NCI-H82 treated with DMSO at 0.1 percent for 48 hours (cell line): ENCODE measurements around the gene NOSTRIN.
"Not testable (repeated sequence)": the region's sequence is repeated elsewhere in the genome, so short reads cannot be mapped to it uniquely, and the experiment has no call there.

Experiments
- DNase-seq: peaks from one replicate; lab custom pipeline; 2025; ENCODE audit not compliant: unreplicated experiment; lab: John Stamatoyannopoulos, UW

Gene NOSTRIN

DNA sequence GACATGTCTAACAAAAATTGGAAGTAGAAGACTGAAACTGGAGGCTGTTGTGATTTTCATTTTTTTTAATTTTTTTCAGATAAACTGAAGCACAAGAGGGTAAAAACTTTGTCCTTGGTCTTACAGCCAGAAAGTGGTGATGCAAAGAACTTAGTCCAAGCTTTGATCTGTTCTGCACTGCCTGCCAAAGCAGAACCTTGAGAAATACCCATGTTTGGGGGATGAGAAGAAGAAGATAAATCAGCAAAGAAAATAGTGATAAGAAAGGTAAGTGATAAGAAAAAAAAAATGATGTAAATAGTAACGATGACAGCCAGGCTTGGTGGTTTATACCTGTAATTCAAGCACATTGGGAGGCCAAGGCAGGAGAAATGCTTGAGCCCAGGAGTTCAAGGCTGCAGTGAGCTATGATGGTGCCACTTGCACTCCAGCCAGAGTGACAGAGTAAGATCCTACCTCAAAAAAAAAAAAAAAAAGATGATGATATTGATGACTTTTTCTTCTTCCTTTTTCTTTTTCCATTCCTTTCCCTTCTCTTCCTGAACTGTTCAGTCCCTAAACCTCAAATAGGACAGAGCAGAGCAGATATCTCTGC, 14.6 kb upstream of the NOSTRIN start:
- no peak for DNase-seq

DNA sequence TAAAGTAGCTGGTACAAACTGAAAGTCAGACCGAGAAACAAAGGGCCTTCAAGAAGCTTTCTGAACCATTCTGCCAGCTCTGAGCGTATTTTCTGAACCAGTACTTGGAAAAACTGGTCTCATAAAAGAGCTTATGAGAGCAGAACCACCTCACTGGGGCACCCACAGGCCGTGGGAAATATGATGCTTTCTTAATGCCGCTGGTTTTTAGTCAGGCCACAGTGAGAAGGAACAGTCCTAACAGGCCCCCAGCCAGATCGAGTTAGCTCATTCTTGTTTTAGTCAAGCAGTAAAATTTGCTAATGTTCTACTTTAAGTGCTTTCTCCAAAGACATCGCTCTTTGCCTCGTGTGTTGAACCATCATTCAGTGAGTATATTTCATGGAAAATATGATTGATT, 12.7 kb upstream of the NOSTRIN start:
- no peak for DNase-seq

DNA sequence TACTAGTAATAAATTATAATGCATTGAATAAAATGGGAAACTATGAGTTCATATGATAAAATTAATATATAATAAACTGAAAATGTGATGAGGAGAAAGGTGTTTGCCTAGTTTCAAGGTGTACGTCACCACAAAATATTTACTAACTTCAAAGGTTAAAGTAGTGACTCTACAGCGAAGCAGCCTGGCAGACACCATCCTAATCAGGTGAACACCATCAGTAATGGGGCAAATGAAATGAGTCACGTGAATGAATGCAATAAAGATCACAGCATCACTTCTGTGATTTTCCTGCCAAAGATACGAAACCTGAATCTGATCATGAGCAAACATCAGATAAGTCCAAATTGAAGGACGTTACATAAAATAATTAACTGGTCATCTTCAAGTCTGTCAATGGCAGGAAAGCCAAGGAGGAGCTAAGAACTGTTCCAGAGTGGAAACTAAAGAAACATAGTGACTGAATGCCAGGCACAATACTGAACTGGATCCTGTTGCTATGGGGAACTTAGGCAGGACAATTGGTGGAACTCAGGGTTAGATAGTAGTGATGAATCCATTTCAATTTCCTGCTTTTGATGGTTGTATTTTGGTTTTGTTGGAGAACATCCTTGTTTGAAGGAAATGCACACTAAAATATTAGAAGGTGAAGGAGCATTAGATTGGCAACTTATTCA, 12.1 kb upstream of the NOSTRIN start:
- no peak for DNase-seq

DNA sequence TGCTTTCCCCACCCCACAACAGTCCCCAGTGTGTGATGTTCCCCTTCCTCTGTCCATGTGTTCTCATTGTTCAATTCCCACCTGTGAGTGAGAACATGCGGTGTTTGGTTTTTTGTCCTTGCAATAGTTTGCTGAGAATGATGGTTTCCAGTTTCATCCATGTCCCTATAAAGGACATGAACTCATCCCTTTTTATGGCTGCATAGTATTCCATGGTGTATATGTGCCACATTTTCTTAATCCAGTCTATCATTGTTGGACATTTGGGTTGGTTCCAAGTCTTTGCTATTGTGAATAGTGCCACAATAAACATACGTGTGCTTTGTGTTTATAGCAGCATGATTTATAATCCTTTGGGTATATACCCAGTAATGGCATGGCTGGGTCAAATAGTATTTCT, 11.3 kb upstream of the NOSTRIN start:
- DNase-seq, result not testable (repeated sequence)

DNA sequence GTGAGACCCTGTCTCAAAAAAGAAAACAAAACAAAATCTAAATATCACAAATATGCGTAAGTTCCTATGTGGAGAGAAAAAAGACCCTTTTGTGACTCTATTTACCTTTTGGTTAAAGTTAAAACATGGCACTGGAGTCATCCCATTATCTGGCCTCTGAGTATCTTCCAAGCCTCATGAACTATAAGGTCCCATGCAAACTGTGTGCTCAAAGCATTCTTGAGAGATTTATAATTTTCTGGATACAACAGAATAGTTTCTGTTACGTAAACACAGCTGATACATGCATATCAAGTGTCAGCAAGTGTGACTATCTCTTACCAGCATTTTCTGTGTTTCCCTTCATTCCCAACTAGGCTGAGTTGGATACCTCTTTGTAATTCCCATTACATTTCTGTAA, 8.8 kb upstream of the NOSTRIN start:
- DNase-seq, result no peak

DNA sequence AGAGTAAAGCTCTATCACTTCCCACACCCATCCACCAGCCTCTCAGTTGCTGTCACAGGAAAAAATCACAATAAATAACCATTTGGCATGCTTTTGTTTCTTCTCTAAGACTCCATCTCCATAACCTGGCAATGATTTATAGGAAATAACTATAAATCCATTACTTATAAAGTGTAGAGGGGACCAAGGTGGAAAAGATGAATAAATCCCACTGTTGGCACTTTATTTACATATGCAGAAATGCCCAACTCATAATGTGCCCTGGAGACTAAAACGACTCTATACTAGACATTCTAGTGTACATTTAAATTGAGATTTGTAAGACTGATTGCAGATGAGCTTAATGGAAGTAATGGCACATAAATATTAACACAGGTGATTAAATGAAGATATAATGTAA, 7.5 kb upstream of the NOSTRIN start:
- no peak for DNase-seq

DNA sequence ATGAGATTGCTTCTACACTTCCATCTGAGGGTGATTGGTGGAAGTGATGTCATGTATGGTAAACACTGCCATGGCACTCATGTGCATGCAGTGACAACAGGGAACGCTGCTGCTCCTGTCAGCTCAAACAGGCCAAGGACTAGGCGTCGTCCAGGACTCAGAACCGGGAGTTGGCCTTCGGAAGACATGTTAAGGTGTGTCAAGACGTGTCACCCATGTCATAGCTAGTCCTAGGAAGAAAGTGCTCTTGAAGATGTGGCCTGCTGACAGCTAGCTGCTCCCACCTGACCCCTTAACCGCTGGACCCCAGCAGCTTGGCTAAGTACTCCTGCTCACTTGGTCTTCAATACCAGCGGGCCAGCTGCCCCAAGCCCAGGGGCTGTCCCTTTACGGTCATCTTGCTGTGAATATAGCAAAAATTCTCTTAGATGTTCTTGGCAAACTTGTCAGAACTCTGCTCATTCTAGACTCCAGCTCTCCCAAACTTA, 6.3 kb upstream of the NOSTRIN start:
- no peak for DNase-seq

DNA sequence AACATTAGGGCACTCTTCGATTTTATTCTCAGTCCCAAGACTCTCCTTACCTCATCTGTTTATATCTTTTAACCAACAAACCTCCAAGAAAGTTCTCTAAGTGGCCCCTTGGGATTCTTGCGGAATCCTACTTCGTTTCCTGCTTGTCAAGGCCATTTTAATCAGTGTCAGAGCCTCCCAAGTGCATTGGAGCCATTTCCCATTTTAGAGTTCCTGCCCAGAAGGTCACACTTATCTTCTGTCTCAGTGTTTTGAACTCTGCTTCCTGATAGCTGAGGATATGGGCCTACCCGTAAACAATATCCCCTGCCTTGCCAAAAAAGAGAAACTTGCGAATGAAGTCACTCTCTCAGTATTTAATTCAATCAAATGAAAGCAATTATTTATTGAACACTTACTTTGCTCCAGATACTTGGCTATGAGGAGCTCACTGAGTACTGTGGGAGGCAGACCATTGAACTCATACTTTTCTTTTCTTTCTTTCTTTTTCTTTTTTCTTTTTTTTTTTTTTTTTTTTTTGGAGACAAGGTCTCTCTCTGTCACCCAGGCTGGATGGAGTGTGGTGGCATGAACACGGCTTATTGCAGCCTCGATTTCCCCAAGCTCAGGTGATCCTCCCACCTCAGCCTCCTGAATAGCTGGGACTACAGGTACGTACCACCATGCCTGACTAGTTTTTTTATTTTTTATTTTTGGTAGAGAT, 5.7 kb upstream of the NOSTRIN start:
- DNase-seq, result no peak

DNA sequence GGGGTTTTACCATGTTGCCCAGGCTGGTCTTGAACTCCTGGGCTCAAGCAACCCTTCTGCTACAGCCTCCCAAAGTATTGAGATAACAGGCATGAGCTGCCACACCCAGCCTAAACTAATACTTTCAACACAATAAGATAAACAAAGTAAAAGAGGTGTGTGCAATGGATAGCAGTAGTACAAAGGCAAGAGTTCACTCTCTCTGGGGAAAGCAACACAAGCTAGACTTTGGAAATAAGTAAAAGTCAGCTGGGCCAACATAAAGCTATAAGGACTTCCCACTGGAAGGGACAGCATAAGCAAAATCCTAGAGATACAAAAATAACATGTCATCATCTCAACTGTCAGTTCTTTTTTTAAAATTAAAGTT, 5.2 kb upstream of the NOSTRIN start:
- no peak for DNase-seq

DNA sequence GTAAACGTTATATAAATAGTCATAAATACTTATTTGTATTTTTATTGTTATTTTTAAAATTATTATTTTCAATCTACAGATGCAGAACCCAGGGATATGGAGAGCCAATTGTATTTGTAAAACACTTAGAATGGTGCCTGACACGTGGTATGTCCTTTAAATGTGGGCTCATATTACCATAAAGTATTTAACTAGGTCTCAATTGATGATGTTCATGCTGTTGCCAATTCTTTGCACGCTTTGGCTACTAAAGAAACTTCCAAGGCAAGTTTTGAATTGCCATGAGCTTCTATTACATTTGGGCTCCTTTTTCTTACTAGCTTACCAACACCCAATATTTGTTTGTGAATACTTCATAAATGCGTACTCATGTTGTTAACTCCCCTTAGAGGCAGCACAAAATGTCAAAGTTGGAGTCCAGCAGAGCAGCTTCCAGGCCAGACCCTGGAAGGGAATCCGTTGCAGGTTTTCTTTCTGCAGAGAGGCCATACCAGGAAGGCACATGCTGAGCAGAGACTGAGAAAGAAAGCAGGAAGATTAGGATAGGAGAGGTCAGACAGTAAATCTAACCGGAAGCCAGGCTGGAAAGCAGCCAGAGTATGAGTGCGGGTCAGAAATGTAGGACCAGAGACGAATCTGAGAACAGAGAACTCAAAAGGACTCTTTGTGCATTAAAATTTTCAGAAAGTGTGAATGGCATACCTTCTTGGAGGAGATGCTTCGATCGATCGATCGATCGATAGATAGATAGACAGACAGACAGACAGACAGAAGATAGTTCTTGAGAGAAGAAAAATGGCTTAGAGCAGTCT, 4.2 kb upstream of the NOSTRIN start:
- DNase-seq, result no peak

DNA sequence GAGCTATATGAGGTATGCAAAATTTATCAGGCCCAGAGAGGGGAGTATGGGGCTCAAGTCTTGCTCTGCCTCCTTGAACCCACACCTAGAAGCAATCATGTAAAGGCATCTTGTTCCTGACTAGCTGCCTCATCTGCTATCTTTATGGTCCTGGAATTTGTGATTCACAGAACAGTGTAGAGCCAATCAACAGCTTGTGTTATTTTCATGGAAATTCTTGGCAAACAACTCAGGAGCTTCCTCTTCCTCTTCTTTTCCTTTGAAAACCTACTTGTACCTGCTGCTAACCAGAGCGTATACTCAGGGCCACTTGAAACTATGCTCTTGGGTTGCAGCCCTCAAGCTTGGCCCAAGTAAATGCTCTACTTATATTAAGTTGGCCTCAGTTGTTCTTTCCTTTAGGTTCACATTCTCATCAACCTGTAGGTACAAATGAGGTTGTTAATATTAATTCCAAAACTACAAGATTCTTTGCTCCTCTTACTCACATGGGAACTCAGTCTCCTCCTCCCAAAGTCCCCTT, 3.5 kb upstream of the NOSTRIN start:
- no peak for DNase-seq

DNA sequence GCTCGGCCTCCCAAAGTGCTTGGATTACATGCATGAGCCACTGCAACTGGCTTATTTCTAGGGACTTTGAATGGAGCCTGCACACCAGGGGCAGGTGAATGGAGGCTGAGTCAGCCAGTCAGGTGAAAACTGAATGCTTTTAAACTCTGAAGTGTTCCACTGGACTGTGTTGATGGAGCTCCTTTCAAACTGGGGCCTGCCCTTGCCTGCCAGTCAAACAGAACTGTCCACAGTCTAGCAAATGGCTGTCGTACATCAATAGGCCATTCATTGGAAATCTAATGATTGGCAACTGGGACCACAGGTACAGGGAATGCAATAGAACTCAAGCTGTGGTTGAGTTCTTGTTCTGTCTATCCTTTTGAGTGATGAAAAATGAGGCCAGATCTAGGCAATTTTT, 966 bp upstream of the NOSTRIN start:
- no peak for DNase-seq

DNA sequence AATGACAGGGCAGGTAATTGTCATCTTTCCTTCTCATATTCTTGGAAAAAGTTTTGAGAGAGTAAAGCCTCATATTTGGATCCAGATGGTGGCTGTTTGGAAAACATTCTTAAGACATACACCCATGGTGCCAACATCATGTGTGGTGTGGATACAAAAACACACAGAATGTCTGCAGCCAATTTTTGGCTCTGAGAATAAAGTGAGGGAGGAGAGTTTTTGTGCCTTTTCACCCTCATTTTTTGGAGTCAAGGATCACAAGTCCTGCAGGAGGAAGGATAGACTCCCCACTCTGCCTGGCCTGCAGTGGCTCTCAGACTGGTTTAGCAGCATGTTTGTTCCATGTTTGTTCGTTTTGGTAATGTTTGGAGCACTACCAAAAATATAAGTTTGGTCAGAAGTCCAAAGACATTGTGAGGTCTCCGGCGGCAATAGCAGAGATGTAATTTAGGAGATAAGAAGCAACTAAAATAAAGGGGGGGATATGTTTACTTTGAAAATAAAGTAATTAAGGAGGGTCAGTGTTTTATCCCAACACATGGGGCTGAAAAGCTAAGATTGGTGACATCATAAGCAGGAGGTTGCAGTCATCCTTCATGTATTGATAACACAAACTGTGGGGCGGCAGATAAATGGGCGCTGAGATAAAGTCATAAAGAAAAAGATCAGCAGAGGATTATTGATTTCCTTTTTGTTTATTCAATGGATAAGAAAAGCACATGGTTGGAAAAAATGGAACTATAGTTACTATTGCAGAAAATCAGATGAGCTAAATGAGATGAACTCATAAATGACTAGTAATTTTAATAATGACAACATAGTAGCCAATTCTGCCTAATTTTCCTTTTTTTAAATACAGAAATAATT, 655 bp downstream of the NOSTRIN start:
- DNase-seq, result no peak

DNA sequence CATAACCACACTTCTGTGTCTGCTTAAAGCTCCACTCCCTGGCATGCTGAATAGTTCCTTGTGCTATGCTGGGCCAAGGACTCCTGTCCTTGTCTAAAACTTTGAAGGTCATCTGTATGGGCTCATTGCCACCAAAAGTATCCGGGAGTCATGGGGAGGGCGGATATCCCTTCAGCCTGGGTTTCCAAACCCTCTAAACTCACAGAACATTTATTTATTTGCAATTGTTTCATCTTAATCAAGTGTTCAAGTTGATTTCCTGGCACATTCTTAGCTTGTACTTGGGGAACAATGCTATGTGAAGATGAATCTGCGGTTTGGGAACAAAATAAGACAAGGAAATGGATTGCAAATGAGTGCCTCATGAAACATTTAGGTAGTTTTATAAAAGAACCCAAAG, 1.8 kb downstream of the NOSTRIN start:
- no peak for DNase-seq

DNA sequence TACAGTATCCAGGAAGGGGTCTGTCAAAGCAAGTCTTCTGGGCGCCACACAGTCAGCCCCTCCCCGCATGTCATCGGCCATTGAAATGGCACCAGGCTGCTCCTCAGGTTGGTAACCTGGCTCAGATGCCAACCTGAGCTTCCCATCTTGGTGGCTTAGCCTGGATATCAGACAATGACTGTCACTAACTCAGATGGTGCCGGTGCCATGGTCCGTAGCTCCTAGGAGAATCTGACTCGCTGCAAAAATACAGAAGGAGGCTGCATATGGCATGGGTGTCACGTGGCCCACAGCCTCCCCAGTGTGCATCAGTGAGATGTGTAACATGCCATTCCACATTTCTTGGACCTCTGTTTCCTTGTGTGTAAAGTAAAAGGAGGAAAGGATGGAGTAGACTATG, 3.2 kb downstream of the NOSTRIN start:
- no peak for DNase-seq

DNA sequence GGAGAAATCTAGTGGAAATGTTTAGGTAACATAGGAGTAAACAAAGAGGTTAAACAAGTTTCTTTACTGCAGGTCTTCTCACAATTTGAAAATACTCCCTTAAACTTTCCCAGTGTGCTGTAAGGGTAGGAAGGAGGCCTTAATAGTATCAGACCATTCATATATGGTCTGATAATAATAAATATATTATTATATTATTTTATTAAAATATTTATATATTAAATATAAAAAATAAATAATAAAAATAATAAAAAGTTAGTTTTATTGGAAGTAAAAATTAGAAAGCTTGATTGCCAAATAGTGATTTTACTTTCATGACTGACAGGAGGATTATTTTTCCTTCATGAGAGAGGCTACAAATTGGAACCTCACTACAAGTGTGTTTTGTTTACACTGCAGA, 7.1 kb downstream of the NOSTRIN start:
- no peak for DNase-seq

DNA sequence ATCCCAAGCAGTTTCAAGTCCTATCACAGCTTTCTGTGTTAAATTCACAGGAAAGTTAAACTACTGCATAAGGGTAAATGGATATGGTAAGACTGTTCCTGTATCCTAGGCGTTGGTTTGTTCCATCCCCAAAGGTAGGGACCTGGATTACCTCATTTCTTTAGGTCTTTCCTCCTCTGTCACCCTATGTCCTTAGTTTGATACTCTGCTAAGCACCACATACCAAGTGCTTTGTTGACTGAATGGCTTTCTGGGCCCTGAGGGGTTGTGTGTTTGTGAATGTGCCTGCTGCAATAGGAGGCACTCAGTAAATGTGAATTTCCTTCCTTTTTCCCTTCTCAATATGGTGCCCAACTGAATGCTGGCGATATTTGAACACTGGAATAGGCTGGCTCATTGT, 7.8 kb downstream of the NOSTRIN start:
- DNase-seq, result no peak

DNA sequence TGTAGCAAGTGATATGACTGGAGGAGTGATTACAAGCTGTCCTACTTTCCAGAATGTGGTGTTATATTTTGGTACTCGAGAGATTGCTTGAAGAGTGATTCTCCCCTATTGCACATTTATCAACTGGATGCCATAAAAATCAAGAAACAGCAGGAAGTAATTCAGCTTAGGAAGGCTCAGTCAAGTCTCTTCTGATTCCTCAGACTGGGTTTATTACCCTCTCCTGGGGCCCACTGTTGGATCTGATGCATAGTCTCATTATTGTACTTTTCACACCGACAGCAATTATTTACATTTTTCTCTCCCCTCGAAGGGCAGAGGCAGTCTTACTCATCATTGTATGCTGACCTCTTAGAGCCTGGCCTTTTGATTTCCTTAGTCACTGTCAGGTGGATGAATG, 9.3 kb downstream of the NOSTRIN start:
- DNase-seq, result no peak

DNA sequence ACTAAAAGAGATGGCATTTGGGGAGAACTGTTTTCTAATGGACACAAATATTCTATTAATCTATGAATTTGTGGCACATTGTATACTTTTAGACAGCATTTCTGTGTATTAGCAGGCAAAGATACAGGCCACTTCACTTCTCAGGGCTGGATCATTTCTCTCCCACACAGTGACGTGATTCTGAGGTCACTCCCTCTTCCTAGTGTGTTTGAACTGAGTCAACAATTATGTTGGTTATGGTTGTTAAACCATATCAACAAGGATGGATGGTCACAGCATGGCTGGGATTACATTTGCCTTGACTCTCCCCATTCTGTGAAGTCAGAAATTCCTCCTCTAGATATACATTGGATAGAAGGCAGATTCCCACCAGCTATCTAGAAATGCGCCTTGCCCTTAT, 11.6 kb downstream of the NOSTRIN start:
- no peak for DNase-seq
